T-helper 1 cell treated with Interleukin-12 subunit alpha and Interleukin-12 subunit beta and Interleukin-4 antibody, amounts not matched to agents 30 ng/mL and 1 ng/mL, for 36 hours (primary cell): ENCODE measurements around the gene TRIM66. TPM values are rescaled to one million over a fixed set of nuclear protein-coding genes. Genes with fewer than 3 reads are reported as not detected.

Source experiments
- intact Hi-C: fragments of 100-400 bp; cut with micrococcal nuclease; formaldehyde crosslinking; loops from one replicate; pipeline ENCODE4 v1.15.1; 2024
- total RNA-seq: library from RNA; stranded (reverse); gene quantifications from 2 replicates; pipeline ENCODE4 v1.2.3, GENCODE V29; 2022

TRIM66 gene
- total RNA-seq, 1 donor from 2014 or later = 10.7 TPM

- intact Hi-C loops = no loop called here
Observed at GRCh38 chr11:8715501-8715900, 33.0 kb upstream of the TRIM66 start.

GRCh38 chr11:8714622-8715225 is 32.3 kb upstream of the TRIM66 start:
- intact Hi-C loops = no loop called here

DNA sequence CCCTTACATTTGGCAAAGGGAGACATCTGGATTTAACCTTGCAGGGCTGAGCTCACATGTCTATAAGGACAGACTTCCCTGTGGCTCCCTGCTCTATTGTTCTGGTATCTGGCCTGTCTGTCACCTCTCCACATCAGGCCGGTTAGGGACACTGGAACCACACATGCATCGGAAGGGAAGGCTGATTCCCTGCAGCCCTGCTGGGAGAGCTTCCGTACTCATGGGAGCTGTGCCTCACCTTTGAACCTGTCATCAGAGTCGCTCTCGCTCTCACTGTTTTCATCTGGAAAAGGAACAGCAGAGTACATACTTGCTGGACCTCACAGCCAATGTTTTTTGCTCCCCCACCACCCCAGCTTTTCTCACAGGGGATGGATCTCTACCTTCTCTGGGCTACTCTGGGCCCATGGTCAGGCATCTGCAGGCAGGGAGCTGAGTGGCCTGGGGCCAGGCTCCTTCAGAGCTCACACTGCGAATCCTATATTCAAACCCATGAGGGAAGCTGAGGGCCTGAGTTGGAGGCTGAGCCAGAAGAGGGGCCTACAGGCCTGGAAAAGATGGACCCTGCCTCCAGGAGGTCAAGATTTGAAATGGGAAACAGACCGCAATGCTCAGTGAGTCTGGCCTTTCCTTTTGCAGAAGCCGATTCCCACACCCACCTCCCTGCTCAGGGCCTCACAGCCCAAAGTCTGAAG is 31.4 kb upstream of the TRIM66 start:
- intact Hi-C loops = no loop called here

GRCh38 chr11:8712506-8712905 is 30.0 kb upstream of the TRIM66 start:
- intact Hi-C loops = no loop called here

- intact Hi-C loops = no loop called here
Observed at GRCh38 chr11:8711895-8712442, 29.5 kb upstream of the TRIM66 start.

- intact Hi-C loops = no loop called here
Observed at GRCh38 chr11:8709777-8710176, 27.3 kb upstream of the TRIM66 start.

DNA sequence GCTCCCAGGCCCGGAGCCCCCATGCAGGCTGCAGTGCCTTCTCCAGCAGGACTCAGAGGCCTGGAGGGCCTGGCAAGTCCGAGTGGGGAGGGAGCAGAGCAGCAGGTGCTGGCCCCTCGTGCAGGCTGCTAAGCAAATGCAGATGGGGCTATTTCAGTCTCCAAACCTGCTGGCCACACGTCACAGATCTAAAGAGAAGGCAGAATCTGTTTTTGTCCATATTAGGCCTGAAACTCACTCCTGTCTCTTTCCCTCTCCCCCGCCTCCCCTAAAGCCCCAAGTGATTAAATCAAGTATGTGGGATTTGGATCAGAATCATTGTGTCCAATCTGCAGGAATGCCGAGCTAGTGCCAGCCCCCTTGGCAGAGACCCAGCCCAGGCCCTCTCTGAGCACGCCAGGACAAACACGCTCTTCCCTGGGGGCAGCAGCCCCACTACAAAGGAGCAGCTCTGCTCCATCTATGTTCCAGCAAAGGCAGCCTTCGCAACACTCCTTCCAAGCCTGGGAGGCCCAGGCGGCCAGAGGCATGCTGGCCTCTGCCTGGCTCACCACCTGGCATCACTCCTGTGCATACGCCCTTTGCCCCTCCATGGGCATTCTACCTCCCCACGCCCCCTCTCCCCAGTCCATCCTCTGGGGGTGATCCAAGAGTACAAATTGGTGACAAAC is 26.7 kb upstream of the TRIM66 start:
- intact Hi-C loops = no loop called here

GRCh38 chr11:8707541-8708191 is 25.2 kb upstream of the TRIM66 start:
- intact Hi-C loops = no loop called here

DNA sequence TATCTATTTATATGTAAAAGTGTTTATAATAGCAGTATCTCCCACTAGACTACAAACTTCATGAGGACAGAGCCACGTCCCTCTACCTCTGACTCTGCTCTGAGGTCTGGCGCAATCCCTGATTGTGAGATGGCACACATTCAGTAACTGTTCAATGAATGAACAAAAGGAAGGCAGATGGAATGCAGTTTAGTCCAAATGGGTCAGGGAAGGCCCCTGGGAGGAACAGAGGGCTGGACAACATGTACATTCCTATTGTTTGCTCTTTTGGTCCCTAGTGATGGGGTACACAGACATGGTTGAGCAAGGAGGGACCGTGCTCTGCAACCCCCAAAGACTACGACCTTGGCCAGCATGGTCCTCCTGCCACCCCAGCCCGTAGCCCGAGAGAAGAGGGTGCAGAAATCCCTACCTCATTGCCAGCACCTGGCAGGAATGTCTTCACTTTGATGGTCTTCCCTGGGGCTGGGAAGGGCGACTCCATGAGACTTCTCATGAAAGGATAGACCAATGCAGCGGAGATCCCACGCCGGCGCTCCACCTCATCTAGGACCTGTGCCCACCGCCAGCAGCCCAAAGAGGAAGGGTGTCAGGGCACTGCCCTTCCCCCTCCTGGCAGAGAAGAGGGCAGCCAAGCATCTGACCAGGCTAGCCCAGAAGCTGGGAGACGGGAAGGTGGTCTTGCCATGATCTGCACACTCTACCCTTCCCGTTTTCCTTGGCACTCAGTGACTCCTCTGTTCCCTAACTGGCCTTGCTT is 24.4 kb upstream of the TRIM66 start:
- intact Hi-C loops = no loop called here

DNA sequence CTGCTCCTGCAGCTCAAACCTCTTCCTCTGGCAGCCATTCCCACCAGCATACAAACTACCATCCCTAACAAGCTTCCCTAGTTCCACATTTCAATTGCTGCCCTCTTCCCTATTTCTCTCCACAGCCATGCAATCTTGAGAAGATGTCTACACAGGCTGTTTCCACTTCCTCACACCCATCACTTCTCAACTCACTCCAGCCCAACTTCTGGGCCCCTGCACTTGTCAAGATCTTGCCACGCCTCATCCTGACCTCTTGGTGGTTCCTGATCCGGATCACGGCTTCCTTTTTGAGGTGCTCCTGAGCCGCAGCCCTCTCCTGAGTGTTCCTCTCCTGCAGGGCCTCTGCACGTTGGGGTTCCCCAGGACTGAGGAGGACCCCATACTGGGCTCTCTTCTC is 22.7 kb upstream of the TRIM66 start:
- intact Hi-C loops = no loop called here

GRCh38 chr11:8704136-8704535 is 21.7 kb upstream of the TRIM66 start:
- intact Hi-C loops = no loop called here

GRCh38 chr11:8702598-8702915 is 20.1 kb upstream of the TRIM66 start:
- intact Hi-C loops = no loop called here

DNA sequence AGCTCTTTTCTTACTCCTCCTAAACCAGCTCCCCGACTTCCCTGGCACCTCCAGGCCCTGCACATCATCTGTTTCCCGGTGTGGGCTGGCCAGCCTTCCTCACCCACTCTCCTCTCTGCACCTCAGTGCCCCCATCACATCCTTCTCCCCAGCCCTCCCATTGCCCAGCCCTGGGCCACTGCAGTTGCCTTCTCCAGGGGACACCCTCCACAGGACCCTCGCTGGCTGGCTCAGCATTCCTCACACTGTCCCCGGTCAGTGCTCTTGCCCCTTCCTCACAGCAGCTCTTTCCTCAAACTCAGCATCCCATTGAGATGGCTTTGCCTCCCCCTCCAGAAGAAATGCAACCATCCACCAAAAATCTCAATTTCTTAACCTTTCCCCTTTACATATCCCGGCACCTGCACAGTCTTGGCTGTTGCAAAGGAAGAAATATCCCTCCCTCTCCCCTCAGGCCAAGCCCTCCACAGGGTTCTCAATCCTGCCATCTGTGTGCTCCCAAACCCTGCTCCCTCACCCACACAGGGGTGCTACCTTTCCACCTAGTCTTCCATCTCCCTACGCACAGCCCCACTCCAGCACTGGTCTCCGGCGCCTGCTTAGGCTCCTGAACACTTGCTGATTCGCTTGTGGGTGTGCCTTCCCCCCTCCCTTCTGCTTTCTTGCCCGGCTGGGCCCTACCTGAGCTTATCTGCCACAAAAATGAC is 19.6 kb upstream of the TRIM66 start:
- intact Hi-C loops = no loop called here

GRCh38 chr11:8699903-8700302 is 17.4 kb upstream of the TRIM66 start:
- intact Hi-C loops = no loop called here

GRCh38 chr11:8698917-8699441 is 16.5 kb upstream of the TRIM66 start:
- intact Hi-C loops = no loop called here

GRCh38 chr11:8698379-8698851 is 15.9 kb upstream of the TRIM66 start:
- intact Hi-C loops = no loop called here

DNA sequence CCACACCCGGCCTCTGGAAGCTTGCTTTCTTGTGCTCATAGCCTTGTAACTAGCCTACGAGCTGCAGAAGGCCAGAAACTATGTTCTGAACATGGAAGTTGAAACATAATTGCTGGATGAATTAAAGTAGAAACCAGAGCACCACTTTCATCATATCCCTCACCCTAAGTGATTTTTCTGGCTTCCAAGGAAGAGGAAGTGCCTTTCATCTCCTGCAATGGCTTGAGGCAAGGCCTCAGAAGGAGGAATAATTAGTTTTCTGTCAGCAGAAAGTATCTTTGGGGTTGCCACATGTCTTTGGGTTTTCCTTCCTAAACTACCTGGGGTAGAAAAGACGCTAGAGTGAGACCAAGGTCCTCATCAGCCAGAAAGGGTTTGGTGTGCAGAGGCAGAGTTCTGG is 14.6 kb upstream of the TRIM66 start:
- intact Hi-C loops = no loop called here

DNA sequence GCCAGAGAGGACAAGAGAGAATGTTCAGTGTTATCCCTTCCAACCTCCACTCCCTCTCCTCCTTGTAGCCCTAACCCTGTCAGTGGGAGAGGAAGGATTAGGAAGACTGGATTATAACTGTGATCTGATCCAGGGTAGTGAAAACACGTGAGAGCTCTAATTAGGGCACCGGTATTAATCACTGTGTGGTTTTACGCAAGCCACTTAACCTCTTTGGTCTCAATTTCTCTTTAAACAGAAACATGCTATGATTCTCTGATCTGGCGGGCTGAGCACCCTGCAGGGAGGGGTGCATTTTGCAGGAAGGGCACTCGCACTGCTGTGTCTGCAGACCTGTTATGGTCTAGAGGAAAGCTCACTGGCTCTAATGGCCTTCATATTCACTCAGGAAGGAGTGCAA is 11.7 kb upstream of the TRIM66 start:
- intact Hi-C loops = no loop called here

DNA sequence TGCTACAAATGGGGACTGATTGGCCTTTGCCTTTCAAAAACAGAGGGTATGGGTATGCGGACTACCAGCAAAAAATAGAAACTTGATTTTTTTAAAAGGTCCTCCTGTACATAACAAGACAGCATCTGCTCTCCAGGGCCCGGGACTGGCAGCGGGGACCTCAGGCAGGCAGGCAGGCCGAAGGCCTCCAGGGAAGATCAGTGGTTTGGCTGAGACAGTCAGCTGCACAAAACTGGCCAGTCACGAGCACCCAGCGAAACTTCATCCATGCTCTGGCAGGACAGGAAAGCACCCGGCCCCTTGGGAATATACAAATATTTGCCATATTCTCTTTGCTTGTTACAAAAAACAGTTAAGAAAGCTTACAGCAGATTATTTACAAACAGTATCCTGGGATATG is 11.1 kb upstream of the TRIM66 start:
- intact Hi-C loops = no loop called here

DNA sequence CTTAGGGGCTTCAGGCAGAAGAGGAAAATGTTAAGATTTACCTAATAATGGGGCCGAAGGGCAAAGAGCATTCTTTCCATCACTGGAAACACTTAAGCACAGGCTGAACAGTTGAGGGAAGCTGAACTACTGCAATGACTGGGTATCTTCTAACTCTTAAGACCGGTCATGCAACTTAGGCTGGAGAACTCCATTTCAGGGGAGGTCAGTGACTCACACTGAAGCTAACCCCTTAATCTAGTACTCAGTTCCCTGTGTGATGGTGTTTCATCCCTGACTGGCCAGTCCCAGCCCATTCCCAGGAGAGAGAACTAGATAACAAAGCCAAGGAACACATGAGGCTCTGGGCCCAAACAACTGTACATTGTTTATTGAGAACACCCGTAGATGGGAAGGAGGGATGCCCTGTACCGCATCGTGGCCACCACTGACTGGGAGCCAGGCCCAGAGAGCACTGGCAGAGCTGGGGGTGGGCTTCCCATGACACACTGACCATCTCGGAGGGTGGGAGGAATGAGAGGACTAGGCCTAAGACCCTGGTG is 10.6 kb upstream of the TRIM66 start:
- intact Hi-C loops = no loop called here
